H1 (cell line): Measurements from ENCODE around the gene LY6G6D. TPM values are rescaled to one million over a fixed set of nuclear protein-coding genes. Genes with fewer than 3 reads are reported as not detected.

Experiments used
- SP4 ChIP-seq: IDR thresholded peaks from 2 replicates; pipeline ENCODE4 v1.6.1; 2012; ENCODE audit warnings: low read length, inconsistent platforms
- TBP ChIP-seq: IDR thresholded peaks from 2 replicates; pipeline ENCODE4 v1.6.1; 2011; ENCODE audit warnings: low read depth, low read length, improper control_type of control experiment
- polyA plus RNA-seq, 7 experiments: library from polyadenylated mRNA; depleted of rRNA in 3 of 7; stranded (reverse) in 5 of 7; unstranded in 2 of 7; fragments of >200 nt in 5 of 7; fragments of 200-250 nt in 2 of 7; gene quantifications; 1 replicate in 5 of 7; 2 replicates in 1 of 7; 4 replicates in 1 of 7; pipeline versions ENCODE4 v1.2.1 to v1.2.3, GENCODE V29; 2011 to 2013; ENCODE audit warnings: missing spikeins in 2 of 7, mixed read lengths in 2 of 7
- total RNA-seq: library from RNA; stranded (reverse); fragmentation: NEBNext Ultra II Directional; extraction: Animal tissue kit (Norgen Biotek cat#: 25700); gene quantifications from 2 replicates; pipeline ENCODE4 v1.2.1, GENCODE V29; 2021

Gene LY6G6D
- total and polyA plus RNA-seq, 2 of the 8 experiments (the other 6 are each of a cell fraction or from before 2014, with no cell fraction given), result 1.8 TPM; not detected in 1

DNA sequence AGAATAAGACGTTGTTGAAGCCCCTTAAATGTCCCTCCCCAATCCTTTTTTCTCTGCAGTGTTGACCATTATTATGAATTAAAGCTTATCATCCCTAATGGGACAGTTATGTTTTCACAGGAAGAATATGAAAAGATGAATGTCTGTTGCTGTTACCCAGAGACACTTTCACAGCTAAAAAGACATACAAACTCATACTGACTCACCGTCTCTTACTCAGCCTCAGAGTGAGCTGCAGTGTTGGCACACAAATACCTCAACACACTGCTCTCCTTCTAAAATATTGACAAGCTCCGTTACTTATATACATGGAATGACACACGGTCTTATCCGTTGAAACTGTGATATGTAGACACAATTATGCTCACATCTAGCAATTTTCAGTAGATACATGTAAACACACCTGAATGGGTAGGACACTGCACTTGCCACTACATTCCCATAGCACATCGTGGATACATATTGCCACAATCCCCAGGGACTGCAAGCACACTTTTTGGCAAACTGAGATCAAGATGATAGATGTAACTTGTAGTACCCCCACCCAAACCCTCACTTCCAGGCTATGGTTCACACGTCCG lies 37.7 kb downstream of the LY6G6D start (continued):
- TF ChIP-seq TBP (no peak), SP4 (no peak)
